HG03558 (cell line): ENCODE results near the gene TMEM229B.

Source experiments
- ATAC-seq: cut with Tn5 transposase; IDR thresholded peaks from one replicate; pipeline ENCODE4 v1.9.1; 2021; ENCODE audit warnings: moderate number of reproducible peaks; ENCODE audit not compliant: unreplicated experiment; ENCODE audit errors: extremely low read depth

Gene TMEM229B

DNA sequence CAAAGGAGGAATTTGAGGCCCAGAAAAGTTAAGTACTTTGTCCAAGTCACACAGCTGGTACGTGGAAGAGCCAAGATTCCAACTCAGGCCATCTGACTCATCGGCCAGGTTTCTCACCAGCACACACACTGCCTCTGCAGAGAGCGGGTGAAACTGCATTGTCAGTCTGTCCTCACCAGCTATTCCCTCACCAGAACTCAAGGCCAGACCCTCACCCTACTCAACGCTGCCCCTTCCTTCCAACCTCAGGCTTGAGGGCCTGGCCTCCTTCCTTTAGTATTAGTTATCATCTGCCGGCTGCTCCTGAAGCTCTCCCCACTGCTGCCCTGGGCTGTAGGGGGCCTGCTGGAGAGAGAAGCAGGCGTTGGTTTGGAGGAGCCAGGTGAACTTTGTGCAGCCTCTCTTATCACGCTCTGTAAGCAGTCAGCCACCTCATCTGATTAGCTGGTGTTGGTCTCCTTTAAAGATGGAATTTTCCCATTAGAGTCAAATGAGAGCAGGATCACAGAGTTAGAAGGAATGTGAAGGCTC lies 60.0 kb downstream of the TMEM229B start:
- ATAC-seq, result no peak

DNA sequence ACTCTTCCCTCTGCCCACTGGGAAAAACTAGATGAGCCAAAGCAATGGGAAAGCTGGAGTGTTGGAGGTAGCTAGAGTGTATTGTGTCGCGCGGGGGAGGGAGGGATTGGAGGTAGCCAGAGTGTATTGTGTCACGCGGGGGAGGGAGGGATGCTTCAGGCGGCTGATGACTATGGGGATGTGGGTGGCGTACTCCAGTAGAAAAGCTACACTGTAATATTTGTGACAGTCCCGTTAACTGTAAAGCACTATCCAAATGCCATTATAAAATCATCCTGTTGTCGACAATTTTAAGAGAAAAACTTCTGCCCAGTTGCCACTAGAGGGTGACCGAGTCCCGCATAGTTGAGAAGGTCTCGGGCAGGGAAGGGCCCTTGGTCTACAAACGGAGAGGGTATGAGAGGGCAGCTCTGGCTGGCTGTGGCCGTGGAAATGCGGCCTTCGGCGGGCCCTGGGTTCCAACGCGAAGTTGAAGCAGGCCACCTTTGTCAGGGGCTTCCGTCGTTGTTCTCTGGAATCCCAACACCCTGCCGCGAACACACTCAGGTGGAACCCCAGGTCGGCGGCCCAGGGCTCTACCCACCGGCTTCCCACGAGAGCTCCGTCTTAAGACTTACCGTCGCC lies 61.4 kb downstream of the TMEM229B start:
- no peak for ATAC-seq

- no peak for ATAC-seq
Measured at GRCh38 chr14:67426161-67426560, 62.4 kb downstream of the TMEM229B start.

GRCh38 chr14:67425608-67426007 lies 62.9 kb downstream of the TMEM229B start:
- ATAC-seq, result no peak

DNA sequence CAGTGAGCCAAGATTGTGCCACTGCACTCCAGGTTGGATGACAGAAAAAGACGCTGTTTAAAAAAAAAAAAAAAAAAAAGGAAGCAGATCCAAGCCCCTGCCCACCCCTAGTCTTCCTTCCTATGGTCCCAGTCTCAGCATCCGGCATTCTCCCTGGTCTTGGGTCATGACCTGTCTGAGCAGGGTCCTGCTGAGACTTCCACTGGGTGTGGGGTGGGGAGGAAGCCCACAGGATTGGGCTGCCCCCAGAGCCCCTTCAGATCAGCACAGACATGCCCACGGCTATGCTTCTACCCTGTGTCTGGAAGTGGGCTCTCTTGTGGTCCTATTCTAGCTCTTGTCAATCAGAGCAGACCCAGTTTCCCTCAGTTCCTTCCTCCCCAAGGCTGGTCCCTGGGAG lies 64.0 kb downstream of the TMEM229B start:
- ATAC-seq, result no peak

DNA sequence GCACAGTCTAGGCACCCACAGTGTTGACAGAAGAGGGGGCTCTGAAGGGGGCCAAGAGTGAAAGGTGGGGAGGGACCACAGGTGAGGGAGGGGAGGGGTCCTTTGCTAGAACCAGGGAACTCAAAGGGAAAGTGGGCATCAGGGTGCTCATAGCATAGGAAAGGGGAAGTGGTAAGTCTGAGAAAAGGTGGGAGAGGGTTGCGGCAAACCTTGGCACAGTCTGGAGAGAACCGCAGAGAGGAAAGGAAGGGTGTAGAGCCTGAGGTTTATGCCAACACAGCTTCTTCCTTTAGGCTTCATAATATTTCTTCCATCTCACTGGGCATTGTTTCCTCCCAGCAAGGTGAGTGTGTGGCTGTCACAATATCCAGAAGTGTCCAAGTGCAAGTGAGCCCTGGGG lies 65.1 kb downstream of the TMEM229B start:
- ATAC-seq, result no peak

DNA sequence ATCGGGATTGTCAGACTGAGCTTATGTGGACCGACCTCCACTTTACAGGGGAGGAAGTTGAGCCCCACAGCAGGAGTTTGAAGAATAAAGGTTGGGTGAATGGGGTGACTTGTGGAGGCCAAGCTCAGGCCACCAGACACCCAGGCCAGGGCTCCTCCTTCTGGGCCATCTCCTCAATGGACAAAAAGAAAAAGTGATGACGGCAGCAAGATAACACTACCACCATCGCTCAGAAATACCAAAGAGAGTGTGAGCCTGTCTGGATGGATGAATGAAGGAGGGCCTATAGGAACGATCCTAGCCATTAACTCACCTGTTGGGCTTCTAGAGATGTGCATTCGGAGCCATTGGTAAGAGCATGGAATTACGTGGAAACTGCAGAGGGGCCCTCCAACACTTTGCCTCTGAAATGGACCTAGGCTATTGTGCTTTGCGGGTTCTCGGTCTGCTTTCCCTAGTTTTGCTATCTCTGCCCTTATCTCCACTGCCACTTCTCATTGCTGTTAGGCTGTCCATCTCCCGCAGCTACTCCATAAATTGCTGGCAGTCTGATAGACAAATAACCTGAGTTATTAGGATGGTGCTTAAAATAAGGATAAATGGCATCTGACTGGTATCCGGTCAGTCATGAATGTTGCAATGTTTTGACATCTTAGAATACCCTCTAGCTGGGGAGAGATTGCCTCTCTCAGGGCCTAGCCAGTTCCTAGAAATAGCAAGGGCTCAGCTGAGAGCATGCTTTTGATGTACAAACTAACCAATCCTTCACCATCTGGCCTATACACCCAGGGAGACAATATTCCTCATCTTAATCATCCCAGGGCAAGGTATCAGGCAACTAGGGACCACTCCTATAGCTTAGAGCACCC lies 66.9 kb downstream of the TMEM229B start:
- ATAC-seq, result no peak
